Measurements from ENCODE around the gene PROCR. TPM values are rescaled to one million over a fixed set of nuclear protein-coding genes. Genes with fewer than 3 reads are reported as not detected.
"Not testable (repeated sequence)": the region's sequence is repeated elsewhere in the genome, so short reads cannot be mapped to it uniquely, and the experiment has no call there.

PROCR gene
- total RNA-seq, 2 experiments from 2014 or later: 0.87 to 1.2 TPM

DNA sequence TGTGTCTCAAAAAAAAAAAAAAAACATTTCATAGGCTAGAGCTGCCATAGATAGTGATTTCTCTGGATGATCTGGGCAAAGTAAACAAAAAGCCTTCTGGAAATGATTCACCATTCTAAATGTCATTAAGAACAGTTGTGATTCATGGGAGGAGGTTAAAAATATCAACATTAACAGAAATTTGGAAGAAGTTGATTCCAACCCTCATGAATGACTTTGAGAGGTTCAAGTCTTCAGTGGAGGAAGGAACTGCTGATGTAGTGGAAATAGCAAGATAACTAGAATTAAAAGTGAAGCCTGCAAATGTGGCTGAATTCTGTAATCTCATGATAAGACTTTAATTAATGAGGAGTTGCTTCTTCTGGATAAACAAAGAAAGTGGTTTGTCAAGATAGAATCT lies 27.9 kb downstream of the PROCR start:
- Mint-ChIP-seq H3K4me1 (no peaks in the 10 kb centered on the region), H3K36me3 (ENCODE audit: low read depth) (peaks cover 21% of the 10 kb centered on the region), H3K27me3 (no peaks in the 10 kb centered on the region), H3K9me3 (ENCODE audit: low read depth) (peaks cover 11% of the 10 kb centered on the region), H3K4me3 (no peak overlapping the region), H3K27ac (no peak overlapping the region)
- ChIA-PET POLR2A (no interaction called here), CTCF (no interaction called here)
- DNase-seq: no peak
- intact Hi-C loops (cut with DNase I, micrococcal nuclease): no loop called here
- ATAC-seq: no peak

DNA sequence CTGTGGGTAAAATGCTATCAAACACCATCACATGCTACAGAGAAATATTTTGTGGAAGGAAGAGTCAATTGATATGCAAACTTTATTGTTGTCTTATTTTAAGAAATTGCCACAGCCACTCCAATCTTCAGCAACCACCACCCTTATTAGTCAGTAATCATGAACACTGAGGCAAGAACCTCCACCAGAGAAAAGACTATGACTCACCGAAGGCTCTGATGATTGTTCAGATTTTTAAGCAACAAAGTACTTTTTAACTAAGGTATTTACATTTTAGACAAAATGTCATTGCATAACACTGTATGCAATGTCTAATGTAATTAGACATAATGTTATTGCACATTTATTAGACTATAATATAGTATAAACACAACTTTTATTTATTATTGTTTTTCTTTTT lies 28.4 kb downstream of the PROCR start:
- DNase-seq (no peak), ATAC-seq (no peak)
- no peak overlapping the region for H3K4me3 Mint-ChIP-seq
- ChIA-PET POLR2A (no interaction called here), CTCF (no interaction called here)
- no peaks in the 10 kb centered on the region for H3K4me1 Mint-ChIP-seq
- intact Hi-C loops (cut with DNase I, micrococcal nuclease): no loop called here
- no peaks in the 10 kb centered on the region for H3K27me3 Mint-ChIP-seq
- peaks cover 11% of the 10 kb centered on the region for H3K9me3 Mint-ChIP-seq (ENCODE audit: low read depth)
- peaks cover 21% of the 10 kb centered on the region for H3K36me3 Mint-ChIP-seq (ENCODE audit: low read depth)
- H3K27ac Mint-ChIP-seq: no peak overlapping the region

DNA sequence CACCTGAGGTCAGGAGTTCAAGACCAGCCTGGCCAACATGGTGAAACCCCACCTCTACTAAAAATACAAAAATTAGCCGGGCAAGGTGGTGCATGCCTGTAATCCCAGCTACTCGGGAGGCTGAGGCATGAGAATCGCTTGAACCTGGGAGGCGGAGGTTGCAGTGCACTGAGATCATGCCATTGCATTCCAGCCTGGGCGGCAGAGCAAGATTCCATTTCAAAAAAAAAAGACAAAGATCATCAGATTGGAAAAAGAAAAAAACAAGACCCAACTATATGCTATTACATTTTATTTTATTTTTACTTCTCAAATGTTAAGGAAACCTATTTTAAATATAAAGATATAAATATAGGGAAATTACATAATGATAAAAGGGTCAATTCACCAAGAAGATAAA lies 29.6 kb downstream of the PROCR start:
- POLR2A ChIA-PET; H3K27me3 Mint-ChIP-seq; H3K4me3 Mint-ChIP-seq; H3K27ac Mint-ChIP-seq; ATAC-seq; intact Hi-C loops (cut with DNase I, micrococcal nuclease); H3K4me1 Mint-ChIP-seq; H3K9me3 Mint-ChIP-seq (ENCODE audit: low read depth); DNase-seq; CTCF ChIA-PET: not testable (repeated sequence)
- H3K36me3 Mint-ChIP-seq (ENCODE audit: low read depth): peaks cover 19% of the 10 kb centered on the region

DNA sequence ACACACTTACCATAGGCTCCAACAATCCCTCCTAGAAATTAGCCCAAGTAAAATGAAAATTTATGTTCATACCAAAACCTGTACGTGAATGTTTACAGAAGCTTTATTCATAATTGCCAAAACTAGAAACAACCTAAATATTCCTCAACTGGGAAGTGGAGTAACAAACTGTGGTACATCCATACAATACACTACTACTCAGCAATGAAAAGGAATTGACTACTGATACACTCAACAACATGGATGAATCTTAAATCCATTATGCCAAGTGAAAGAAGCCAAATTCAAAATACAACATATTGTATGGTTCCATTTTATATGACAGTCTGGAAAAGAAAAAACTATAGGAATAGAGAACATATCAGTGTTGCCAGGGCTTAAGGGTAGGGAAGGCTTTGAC lies 34.9 kb downstream of the PROCR start:
- Mint-ChIP-seq H3K4me3 (no peak overlapping the region), H3K27ac (no peak overlapping the region), H3K36me3 (ENCODE audit: low read depth) (no peaks in the 10 kb centered on the region), H3K27me3 (no peaks in the 10 kb centered on the region), H3K9me3 (ENCODE audit: low read depth) (no peaks in the 10 kb centered on the region), H3K4me1 (no peaks in the 10 kb centered on the region)
- ATAC-seq: no peak
- intact Hi-C loops (cut with DNase I, micrococcal nuclease): no loop called here
- POLR2A ChIA-PET: no interaction called here
- no peak for DNase-seq
- CTCF ChIA-PET: interaction anchor here (0.7 to 0.8 kb wide), 2 partner anchors 94 to 110 kb away, joined by 3 to 4 read pairs; no protein-coding TSS in a partner anchor

DNA sequence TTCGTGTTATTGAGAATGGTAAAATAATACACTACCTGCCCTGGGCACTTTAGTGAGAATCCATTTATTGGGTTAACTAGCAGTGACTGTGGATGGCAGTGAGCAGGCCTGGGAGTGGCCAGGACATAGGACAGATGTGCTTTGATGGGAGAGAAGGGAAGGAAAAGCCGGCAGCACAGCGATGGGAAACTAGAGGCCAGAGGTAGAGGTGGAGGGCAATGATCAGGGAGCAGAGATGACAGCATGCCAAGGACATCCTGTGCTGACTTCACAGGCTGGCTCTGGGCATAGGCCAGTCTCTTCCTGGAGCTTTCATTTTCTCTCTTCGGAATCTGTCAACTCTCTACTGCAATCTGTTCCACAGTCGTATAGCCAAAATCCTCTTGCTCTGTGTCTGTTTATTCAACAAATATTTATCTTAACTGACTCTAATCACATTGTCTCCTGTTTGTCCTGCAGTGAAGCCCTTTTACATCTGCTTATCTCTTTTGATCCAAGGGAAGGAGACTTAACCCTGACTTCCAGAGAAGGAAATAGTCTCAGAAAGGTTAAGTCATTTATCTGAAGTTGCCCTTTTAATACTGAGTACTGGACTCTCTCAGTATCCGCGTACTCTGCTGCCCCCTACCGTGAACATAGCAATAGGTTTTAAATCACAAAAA lies 36.2 kb downstream of the PROCR start:
- ATAC-seq: peak; percentile 95
- POLR2A ChIA-PET: no interaction called here
- H3K4me3 Mint-ChIP-seq: no peak overlapping the region
- peak; percentile 88 for DNase-seq
- intact Hi-C loops (cut with DNase I, micrococcal nuclease): loop anchor here (1.0 to 2.0 kb wide), 5 partner anchors 63 to 374 kb away; partner anchors contain the start of gene GGT7 (in 1 of the 2)
- H3K27me3 Mint-ChIP-seq: no peaks in the 10 kb centered on the region
- H3K27ac Mint-ChIP-seq: no peak overlapping the region
- H3K36me3 Mint-ChIP-seq (ENCODE audit: low read depth): no peaks in the 10 kb centered on the region
- H3K4me1 Mint-ChIP-seq: no peaks in the 10 kb centered on the region
- no peaks in the 10 kb centered on the region for H3K9me3 Mint-ChIP-seq (ENCODE audit: low read depth)
- CTCF ChIA-PET: interaction anchor here (0.5 to 2.4 kb wide), 5 partner anchors 13 to 117 kb away, joined by 3 to 19 read pairs (median 6); partner anchors contain the start of gene EDEM2

DNA sequence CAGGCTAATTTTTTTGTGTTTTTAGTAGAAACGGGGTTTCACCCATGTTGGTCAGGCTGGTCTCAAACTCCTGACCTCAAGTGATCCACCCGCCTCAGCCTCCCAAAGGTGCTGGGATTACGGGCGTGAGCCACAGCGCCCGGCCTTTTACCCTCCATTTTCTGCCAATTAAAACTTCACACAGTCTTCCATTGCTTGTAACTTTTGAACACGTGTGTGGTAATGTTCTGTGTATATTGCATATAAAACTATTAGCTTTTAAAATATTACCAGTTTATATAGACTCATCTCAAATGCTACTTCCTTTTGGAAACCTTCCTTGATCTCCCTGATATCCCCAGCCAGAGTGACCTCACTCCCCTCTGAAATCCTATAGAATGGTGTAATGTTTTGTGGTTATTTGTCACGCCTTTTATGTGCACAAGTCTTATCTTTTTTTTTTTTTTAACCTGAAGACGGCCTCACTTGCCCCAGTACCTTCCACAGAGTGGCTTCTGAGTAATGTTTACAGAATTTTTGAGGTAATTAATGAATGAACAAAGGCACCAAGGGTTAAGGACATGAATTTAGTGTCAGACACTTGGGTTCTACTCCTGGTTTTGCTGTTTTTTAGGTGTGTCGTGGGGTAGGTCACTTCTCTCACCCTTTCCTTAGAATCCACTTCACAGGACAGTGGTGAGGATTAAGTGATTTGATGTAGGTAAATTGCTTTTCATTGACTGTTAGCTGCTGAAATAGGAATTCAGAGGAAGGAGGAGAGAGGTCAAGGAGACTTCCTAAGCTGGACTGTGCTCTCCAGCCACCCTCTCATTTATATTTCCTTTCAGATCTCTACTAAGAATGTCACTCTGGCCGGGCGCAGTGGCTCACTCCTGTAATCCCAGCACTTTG lies 43.4 kb downstream of the PROCR start:
- POLR2A ChIA-PET: no interaction called here
- intact Hi-C loops (cut with DNase I, micrococcal nuclease): no loop called here
- H3K4me1 Mint-ChIP-seq: no peaks in the 10 kb centered on the region
- peaks cover 1% of the 10 kb centered on the region for H3K36me3 Mint-ChIP-seq (ENCODE audit: low read depth)
- no peak overlapping the region for H3K4me3 Mint-ChIP-seq
- ATAC-seq (no peak), DNase-seq (no peak)
- CTCF ChIA-PET: no interaction called here
- no peaks in the 10 kb centered on the region for H3K9me3 Mint-ChIP-seq (ENCODE audit: low read depth)
- no peaks in the 10 kb centered on the region for H3K27me3 Mint-ChIP-seq
- H3K27ac Mint-ChIP-seq: no peak overlapping the region

DNA sequence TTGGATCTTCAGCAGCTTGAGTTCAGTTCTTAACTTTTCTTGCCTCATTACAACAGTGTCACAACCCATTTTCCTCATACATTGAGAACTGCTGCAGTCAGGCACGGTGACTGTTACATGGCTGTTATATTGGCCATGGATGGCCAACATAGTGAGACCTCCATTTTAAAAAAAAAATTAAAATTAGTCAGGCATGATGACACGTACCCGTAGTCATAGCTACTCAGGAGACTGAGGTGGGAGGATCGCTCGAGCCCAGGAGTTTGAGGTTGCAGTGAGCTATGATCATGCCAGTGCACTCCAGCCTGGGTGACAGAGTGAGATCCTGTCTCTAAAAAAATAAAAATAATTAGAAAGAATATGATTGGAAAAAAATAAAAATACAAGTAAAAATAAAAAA lies 44.7 kb downstream of the PROCR start:
- H3K4me1 Mint-ChIP-seq: no peaks in the 10 kb centered on the region
- CTCF ChIA-PET: interaction anchor here (1.1 kb wide), 1 partner anchor 120 kb away, joined by 4 read pairs; no protein-coding TSS in a partner anchor
- no peak for DNase-seq
- intact Hi-C loops (cut with DNase I, micrococcal nuclease): no loop called here
- no peak overlapping the region for H3K27ac Mint-ChIP-seq
- H3K4me3 Mint-ChIP-seq: no peak overlapping the region
- POLR2A ChIA-PET: no interaction called here
- peaks cover 1% of the 10 kb centered on the region for H3K36me3 Mint-ChIP-seq (ENCODE audit: low read depth)
- ATAC-seq: no peak
- H3K27me3 Mint-ChIP-seq: no peaks in the 10 kb centered on the region
- no peaks in the 10 kb centered on the region for H3K9me3 Mint-ChIP-seq (ENCODE audit: low read depth)

DNA sequence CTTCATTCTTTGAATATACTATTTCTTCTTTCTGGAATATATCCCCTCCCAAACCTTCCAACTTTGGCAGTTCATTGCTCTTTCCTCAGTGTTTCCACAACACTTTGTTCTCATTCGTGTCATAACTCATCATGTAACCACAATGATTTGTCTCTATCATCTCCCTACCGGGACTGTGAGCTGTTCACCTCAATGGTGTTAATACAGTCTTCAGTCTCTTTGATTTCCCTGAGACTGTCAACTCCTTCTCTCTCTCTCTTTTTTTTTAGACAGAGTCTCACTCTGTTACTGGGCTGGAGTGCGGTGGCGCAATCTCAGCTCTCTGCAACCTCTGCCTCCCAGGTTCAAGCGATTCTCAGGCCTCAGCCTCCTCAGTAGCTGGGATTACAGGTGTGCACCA lies 52.1 kb downstream of the PROCR start:
- no peak overlapping the region for H3K4me3 Mint-ChIP-seq
- H3K27ac Mint-ChIP-seq: no peak overlapping the region
- no peaks in the 10 kb centered on the region for H3K9me3 Mint-ChIP-seq (ENCODE audit: low read depth)
- peaks cover 25% of the 10 kb centered on the region for H3K27me3 Mint-ChIP-seq
- DNase-seq: no peak
- intact Hi-C loops (cut with DNase I, micrococcal nuclease): no loop called here
- POLR2A ChIA-PET: interaction anchor here (0.7 kb wide), 1 partner anchor 1365 kb away, joined by 6 read pairs; no protein-coding TSS in a partner anchor
- H3K36me3 Mint-ChIP-seq (ENCODE audit: low read depth): peaks cover 4% of the 10 kb centered on the region
- peaks cover 6% of the 10 kb centered on the region for H3K4me1 Mint-ChIP-seq
- ATAC-seq: no peak
- CTCF ChIA-PET: interaction anchor here (0.6 to 1.0 kb wide), 4 partner anchors 12 to 876 kb away, joined by 3 read pairs; no protein-coding TSS in a partner anchor

DNA sequence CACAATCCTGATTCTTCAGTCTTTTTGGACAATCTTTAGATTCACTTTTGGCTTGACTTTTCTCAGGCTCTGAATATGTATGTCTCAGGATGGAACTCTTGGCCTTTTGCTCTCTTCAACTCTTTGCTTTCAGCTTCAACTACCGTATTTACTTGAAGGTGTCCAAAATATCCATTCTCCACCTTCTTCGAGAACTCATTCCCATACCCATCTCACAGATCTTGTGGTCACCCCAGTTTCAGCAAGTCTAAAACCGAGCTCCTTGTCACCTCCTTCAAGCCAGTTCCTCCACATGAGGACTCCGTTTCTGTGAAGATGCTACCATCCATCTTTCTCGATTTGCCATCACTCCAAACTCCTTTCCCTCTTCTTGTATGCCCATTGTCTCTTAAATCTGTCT lies 52.7 kb downstream of the PROCR start:
- no peak overlapping the region for H3K4me3 Mint-ChIP-seq
- intact Hi-C loops (cut with DNase I, micrococcal nuclease): no loop called here
- H3K4me1 Mint-ChIP-seq: peaks cover 6% of the 10 kb centered on the region
- POLR2A ChIA-PET: interaction anchor here (0.7 kb wide), 1 partner anchor 1365 kb away, joined by 6 read pairs; no protein-coding TSS in a partner anchor
- H3K9me3 Mint-ChIP-seq (ENCODE audit: low read depth): no peaks in the 10 kb centered on the region
- DNase-seq (no peak), ATAC-seq (no peak)
- CTCF ChIA-PET: interaction anchor here (0.6 to 1.0 kb wide), 3 partner anchors 11 to 876 kb away, joined by 3 read pairs; no protein-coding TSS in a partner anchor
- H3K36me3 Mint-ChIP-seq (ENCODE audit: low read depth): peaks cover 4% of the 10 kb centered on the region
- H3K27ac Mint-ChIP-seq: no peak overlapping the region
- H3K27me3 Mint-ChIP-seq: peaks cover 27% of the 10 kb centered on the region

DNA sequence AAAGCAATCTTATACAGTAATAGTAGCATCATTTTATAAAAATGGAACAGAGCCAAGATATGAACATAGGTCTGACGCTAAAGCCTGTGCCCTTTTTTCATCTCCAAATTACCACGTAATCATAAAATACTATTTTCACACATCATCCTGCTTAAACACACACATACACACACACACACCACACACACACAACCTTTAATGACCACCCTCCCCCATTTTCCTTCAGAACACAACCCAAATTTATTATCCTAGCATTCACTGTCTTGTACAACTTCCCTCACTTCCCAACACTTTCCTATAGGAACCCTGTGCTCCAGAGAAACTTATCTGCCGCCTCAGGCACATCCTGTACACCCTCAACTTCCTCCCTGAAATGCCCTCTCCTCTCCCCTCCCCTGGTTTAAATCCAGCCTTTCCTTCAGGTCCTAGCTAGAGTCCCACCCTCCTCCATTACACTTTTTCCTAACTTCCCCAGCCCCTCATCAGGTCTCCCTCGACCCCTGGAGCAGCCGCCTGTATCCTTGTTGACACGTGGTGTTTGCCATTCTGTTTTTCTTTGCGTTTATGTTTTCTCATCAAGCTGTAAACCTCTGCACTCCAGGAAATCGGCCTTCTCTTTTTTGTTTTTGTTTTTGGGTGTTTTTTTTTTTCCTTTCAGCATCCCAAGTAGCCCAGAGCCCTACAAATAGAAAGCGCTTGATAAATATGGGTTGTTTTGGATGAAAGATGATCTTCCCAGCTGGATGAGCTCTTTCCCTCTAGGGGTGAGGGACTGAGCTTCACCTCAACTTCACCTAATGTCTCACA lies 53.6 kb downstream of the PROCR start:
- H3K4me3 Mint-ChIP-seq: peak overlapping the region; percentile 55
- intact Hi-C loops (cut with DNase I, micrococcal nuclease): no loop called here
- CTCF ChIA-PET: interaction anchor here (1.2 kb wide), 1 partner anchor 16 kb away, joined by 5 read pairs; no protein-coding TSS in a partner anchor
- H3K27ac Mint-ChIP-seq: no peak overlapping the region
- POLR2A ChIA-PET: no interaction called here
- no peak for DNase-seq
- H3K27me3 Mint-ChIP-seq: peaks cover 27% of the 10 kb centered on the region
- no peaks in the 10 kb centered on the region for H3K9me3 Mint-ChIP-seq (ENCODE audit: low read depth)
- no peak for ATAC-seq
- peaks cover 6% of the 10 kb centered on the region for H3K4me1 Mint-ChIP-seq
- H3K36me3 Mint-ChIP-seq (ENCODE audit: low read depth): peaks cover 4% of the 10 kb centered on the region

All from activated CD4-positive, alpha-beta T cell treated with anti-CD3 and anti-CD28 coated beads for 36 hours (primary cell).